ENCODE results near the gene GPC3.

Gene GPC3

GRCh38 chrX:133834771-133835170, 150.6 kb downstream of the GPC3 start:
- ATAC-seq (ENCODE audit: low read depth) = no peak
- Histone ChIP-seq H3K27ac (ENCODE audit: poor library complexity, severe bottlenecking) (no peak overlapping the region), H3K4me3 (ENCODE audit: severe bottlenecking) (no peak overlapping the region), H3K9me3 (ENCODE audit: severe bottlenecking) (no peaks in the 10 kb centered on the region), H3K36me3 (ENCODE audit: low read depth) (no peaks in the 10 kb centered on the region), H3K4me1 (ENCODE audit: insufficient read depth, poor library complexity, severe bottlenecking) (no peaks in the 10 kb centered on the region), H3K27me3 (ENCODE audit: insufficient read depth, poor library complexity, severe bottlenecking) (no peaks in the 10 kb centered on the region)
- no peak for DNase-seq (ENCODE audit: low spot score)
- no peak for TF ChIP-seq CTCF (IDR thresholded peaks at IDR 0.05; ENCODE audit: poor library complexity, severe bottlenecking)

DNA sequence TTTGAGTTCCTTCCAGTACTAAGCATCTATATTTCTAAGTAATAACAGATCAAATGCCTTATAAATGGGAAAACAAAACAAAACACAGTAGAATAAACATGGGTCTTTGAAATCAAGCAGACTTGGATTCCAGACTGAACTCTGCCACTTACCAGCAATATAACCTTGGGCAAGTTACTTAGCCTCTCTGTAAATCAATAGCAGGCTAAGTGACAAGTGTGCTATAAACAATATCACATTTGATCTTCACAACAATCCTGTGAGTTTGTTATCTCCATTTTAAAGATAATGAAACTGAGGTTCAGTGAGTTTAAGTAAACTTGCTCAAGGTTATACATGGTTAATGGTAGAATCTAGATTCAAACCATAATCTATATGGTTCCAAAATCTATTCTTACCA, 165.8 kb downstream of the GPC3 start:
- H3K9me3 ChIP-seq (ENCODE audit: severe bottlenecking) = no peaks in the 10 kb centered on the region
- TF ChIP-seq CTCF (IDR thresholded peaks at IDR 0.05; ENCODE audit: poor library complexity, severe bottlenecking) = no peak
- no peak overlapping the region for H3K4me3 ChIP-seq (ENCODE audit: severe bottlenecking)
- no peaks in the 10 kb centered on the region for H3K4me1 ChIP-seq (ENCODE audit: insufficient read depth, poor library complexity, severe bottlenecking)
- DNase-seq (ENCODE audit: low spot score) = no peak
- no peaks in the 10 kb centered on the region for H3K27me3 ChIP-seq (ENCODE audit: insufficient read depth, poor library complexity, severe bottlenecking)
- no peak overlapping the region for H3K27ac ChIP-seq (ENCODE audit: poor library complexity, severe bottlenecking)
- H3K36me3 ChIP-seq (ENCODE audit: low read depth) = no peaks in the 10 kb centered on the region
- no peak for ATAC-seq (ENCODE audit: low read depth)

DNA sequence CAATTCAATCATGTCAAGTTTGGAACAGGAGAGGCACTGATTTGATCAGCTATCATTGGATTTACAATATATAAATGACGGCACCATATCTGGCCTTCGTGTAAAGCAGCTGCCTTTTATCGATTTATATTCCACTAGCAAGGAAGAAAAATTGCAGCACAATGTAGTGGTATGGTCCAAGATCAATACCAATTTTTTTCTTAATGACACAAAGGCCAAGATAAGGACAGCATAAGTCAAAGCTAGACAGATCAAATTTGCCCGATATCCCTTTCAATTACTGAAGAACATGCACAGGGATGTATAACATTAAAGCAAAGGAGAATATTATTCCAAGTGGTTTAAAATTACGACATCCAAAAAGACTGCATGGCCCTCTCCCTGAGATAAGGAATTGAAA, 167.4 kb downstream of the GPC3 start:
- Histone ChIP-seq H3K27ac (ENCODE audit: poor library complexity, severe bottlenecking) (no peak overlapping the region), H3K4me3 (ENCODE audit: severe bottlenecking) (no peak overlapping the region), H3K36me3 (ENCODE audit: low read depth) (no peaks in the 10 kb centered on the region), H3K4me1 (ENCODE audit: insufficient read depth, poor library complexity, severe bottlenecking) (no peaks in the 10 kb centered on the region), H3K27me3 (ENCODE audit: insufficient read depth, poor library complexity, severe bottlenecking) (no peaks in the 10 kb centered on the region), H3K9me3 (ENCODE audit: severe bottlenecking) (no peaks in the 10 kb centered on the region)
- ATAC-seq (ENCODE audit: low read depth) (no peak), DNase-seq (ENCODE audit: low spot score) (no peak)
- no peak for TF ChIP-seq CTCF (IDR thresholded peaks at IDR 0.05; ENCODE audit: poor library complexity, severe bottlenecking)

DNA sequence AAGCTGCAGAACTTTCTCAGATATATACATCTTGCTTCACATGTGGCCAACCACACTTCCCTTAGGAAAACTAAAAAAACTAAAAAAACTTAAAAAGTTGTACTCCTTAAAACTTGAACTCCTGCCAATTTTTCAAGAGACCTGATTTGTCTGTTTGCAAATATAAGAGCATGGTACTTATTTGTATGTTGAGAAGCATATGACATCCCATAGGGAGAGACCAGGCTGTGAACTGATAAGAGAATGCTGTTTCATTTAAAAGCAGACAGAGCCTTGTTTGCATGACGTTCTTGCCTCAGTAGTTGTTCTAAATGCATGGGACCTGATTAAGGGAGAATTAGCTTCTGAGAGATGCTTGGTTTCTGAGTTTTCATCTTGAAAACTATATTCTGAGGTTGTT, 169.9 kb downstream of the GPC3 start:
- no peak overlapping the region for H3K4me3 ChIP-seq (ENCODE audit: severe bottlenecking)
- H3K4me1 ChIP-seq (ENCODE audit: insufficient read depth, poor library complexity, severe bottlenecking) = no peaks in the 10 kb centered on the region
- no peaks in the 10 kb centered on the region for H3K9me3 ChIP-seq (ENCODE audit: severe bottlenecking)
- H3K36me3 ChIP-seq (ENCODE audit: low read depth) = no peaks in the 10 kb centered on the region
- no peak overlapping the region for H3K27ac ChIP-seq (ENCODE audit: poor library complexity, severe bottlenecking)
- ATAC-seq (ENCODE audit: low read depth) (no peak), DNase-seq (ENCODE audit: low spot score) (no peak)
- TF ChIP-seq CTCF (IDR thresholded peaks at IDR 0.05; ENCODE audit: poor library complexity, severe bottlenecking) = no peak
- H3K27me3 ChIP-seq (ENCODE audit: insufficient read depth, poor library complexity, severe bottlenecking) = no peaks in the 10 kb centered on the region

GRCh38 chrX:133813971-133814370, 171.4 kb downstream of the GPC3 start:
- DNase-seq (ENCODE audit: low spot score) (no peak), ATAC-seq (ENCODE audit: low read depth) (no peak)
- no peak for TF ChIP-seq CTCF (IDR thresholded peaks at IDR 0.05; ENCODE audit: poor library complexity, severe bottlenecking)
- Histone ChIP-seq H3K36me3 (ENCODE audit: low read depth) (no peaks in the 10 kb centered on the region), H3K4me1 (ENCODE audit: insufficient read depth, poor library complexity, severe bottlenecking) (no peaks in the 10 kb centered on the region), H3K27me3 (ENCODE audit: insufficient read depth, poor library complexity, severe bottlenecking) (no peaks in the 10 kb centered on the region), H3K27ac (ENCODE audit: poor library complexity, severe bottlenecking) (no peak overlapping the region), H3K4me3 (ENCODE audit: severe bottlenecking) (no peak overlapping the region), H3K9me3 (ENCODE audit: severe bottlenecking) (no peaks in the 10 kb centered on the region)
